Measurements from ENCODE around the gene HGFAC. TPM values are rescaled to one million over a fixed set of nuclear protein-coding genes. Genes with fewer than 3 reads are reported as not detected.

The HGFAC gene
- total and polyA plus RNA-seq, 9 donors = 0.15 to 2.1 (median 0.53) TPM; not detected in 2

- DNase-seq = no peak
- H3K27me3 ChIP-seq = no peaks in the 10 kb centered on the region
- no peak overlapping the region for H3K4me3 ChIP-seq
- H3K9me3 ChIP-seq = no peaks in the 10 kb centered on the region
- intact Hi-C loops (cut with DNase I) = no loop called here
- no peaks in the 10 kb centered on the region for H3K4me1 ChIP-seq (ENCODE audit: insufficient read depth)
- TF ChIP-seq POLR2A (IDR thresholded peaks at IDR 0.05) = no peak
- TF ChIP-seq EP300 (IDR thresholded peaks at IDR 0.05) = no peak
- no peak for TF ChIP-seq CTCF (IDR thresholded peaks at IDR 0.05)
- WGBS, 3 donors = 62 to 70% (median 68%) methylated on average over 23 to 24 of the region's 24 CpGs
- no peak overlapping the region for H3K27ac ChIP-seq
- H3K36me3 ChIP-seq = no peaks in the 10 kb centered on the region
Observed at GRCh38 chr4:3497523-3498389, 56.0 kb downstream of the HGFAC start.

- TF ChIP-seq EP300 (IDR thresholded peaks at IDR 0.05) (no peak), CTCF (IDR thresholded peaks at IDR 0.05) (no peak)
- Histone ChIP-seq H3K36me3 (no peaks in the 10 kb centered on the region), H3K4me3 (no peak overlapping the region), H3K4me1 (ENCODE audit: insufficient read depth) (no peaks in the 10 kb centered on the region), H3K9me3 (no peaks in the 10 kb centered on the region), H3K27me3 (no peaks in the 10 kb centered on the region), H3K27ac (no peak overlapping the region)
- 66 to 74% (median 66%) methylated on average over 10 to 11 of the region's 11 CpGs for WGBS, 3 donors
- intact Hi-C loops (cut with DNase I) = no loop called here
- DNase-seq = no peak
Observed at GRCh38 chr4:3498407-3498806, 56.6 kb downstream of the HGFAC start.

Other genes with a start within 250 kb of the HGFAC start
- 1 to 10 TPM in 3 of 7 donors, under 1 TPM in 4; 0.61 to 1.4 (median 0.98) TPM for gene MSANTD1, start 192.8 kb upstream of the HGFAC start, total RNA-seq
- under 1 TPM; 0.15 to 0.24 TPM for gene MSANTD1, start 192.8 kb upstream of the HGFAC start, polyA plus RNA-seq
- gene RGS12, start 148.9 kb upstream of the HGFAC start, total RNA-seq = 10 to 100 TPM; 15.3 to 50.7 (median 42.1) TPM
- gene RGS12, start 148.9 kb upstream of the HGFAC start, polyA plus RNA-seq = 10 to 100 TPM; 11.4 to 29.0 TPM
- 10 to 100 TPM in 2 of 7 donors, 1 to 10 TPM in 2, under 1 TPM in 1, not detected in 2; 0.24 to 33.4 (median 2.5) TPM for gene DOK7, start 21.3 kb downstream of the HGFAC start, total RNA-seq
- under 1 TPM in 1 of 2 donors, not detected in 1; 0.19 TPM for gene DOK7, start 21.3 kb downstream of the HGFAC start, polyA plus RNA-seq
- gene LRPAP1, start 90.5 kb downstream of the HGFAC start, total RNA-seq = 100 to 1,000 TPM in 6 of 7 donors, 10 to 100 TPM in 1; 87.8 to 165 (median 135) TPM
- gene LRPAP1, start 90.5 kb downstream of the HGFAC start, polyA plus RNA-seq = 100 to 1,000 TPM in 1 of 2 donors, 10 to 100 TPM in 1; 74.3 to 179 TPM

All from ovary (tissue), 9 donors.